GM12873 (cell line): Measurements from ENCODE around the gene GADD45G.

Experiments used
- CTCF ChIP-seq: IDR thresholded peaks from 2 replicates; pipeline ENCODE4 v1.5.1; 2012; ENCODE audit warnings: low read depth, mild to moderate bottlenecking, moderate library complexity, low read length, control low read depth; ENCODE audit not compliant: insufficient read depth; ENCODE audit errors: missing control alignments

GADD45G gene

DNA sequence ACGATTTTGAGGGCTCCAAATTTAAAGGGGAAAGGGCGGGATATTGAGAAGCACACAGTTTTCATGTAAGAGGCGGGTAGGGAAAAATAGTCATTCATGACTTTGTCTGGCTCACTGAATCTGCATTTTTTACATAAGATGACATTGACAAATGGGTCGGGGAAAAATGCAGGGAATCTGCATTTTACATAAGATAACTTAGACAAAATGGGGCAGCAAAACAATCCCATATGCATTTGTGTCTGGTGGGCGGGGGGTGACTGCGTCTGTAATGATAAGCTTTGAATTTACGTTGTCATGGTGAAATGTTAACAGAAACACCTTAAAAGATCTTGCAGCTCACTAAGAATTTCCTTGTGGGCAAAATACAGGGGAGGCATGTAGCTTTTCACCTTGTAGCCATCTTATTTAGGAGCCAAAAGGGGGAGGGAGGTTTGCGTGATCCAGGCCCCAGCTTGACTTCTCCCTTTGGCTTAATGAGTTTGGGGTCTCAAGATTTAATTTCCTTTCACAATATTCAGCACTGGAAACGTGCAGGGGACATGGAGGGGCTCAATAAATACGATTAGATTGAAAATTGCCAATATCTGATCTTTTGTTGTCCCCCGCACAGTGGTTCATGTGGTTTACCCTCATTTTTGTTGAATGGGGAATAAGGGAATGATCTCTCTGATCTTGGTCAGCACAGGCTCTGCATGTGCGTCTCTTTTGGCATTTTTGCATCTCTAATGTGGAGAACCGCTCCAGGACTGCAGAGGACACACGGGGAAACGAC is 41.1 kb upstream of the GADD45G start:
- TF ChIP-seq CTCF, result no peak

GRCh38 chr9:89564346-89564878 is 40.4 kb upstream of the GADD45G start:
- TF ChIP-seq CTCF, result peak; percentile 59

- TF ChIP-seq CTCF, result no peak
Observed at GRCh38 chr9:89567649-89568048, 37.2 kb upstream of the GADD45G start.

DNA sequence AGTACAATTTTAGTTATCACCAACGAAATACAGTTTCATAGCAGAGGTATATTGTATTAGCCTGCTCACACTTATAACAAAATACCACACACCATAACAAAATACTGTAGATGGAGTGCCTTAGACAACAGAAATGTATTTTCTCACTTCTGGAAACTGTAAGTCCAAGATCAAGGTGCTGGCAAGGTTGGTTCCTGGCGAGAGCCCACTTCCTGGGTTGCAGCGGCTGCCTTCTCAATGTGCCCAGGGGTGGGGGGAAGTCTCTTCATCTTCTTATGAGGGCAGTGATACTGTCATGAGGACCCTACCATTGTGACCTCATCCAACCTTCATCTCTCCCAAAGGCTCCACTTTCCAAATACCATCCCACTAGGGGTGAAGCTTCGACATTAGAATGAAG is 30.5 kb upstream of the GADD45G start:
- no peak for TF ChIP-seq CTCF

- peak; percentile 56 for TF ChIP-seq CTCF
Observed at GRCh38 chr9:89576404-89576839, 28.4 kb upstream of the GADD45G start.

DNA sequence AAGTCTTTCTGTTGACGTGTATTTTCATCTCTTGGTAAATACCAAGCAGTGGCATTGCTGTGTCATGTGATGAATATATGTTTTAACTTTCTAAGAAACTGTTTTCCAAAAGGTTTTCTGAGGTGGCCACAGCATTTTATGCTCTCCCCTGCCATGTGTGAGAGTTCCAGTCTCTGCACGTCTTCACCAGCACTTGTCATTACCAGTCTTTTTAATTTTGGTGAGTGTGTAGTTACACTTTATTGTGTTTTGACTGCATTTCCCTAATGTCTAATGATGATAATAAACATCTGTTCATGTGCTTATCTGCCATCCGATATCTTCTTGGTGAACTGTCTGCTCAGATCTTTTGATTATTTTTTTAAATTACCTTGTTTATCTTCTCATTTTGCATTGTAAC is 27.4 kb upstream of the GADD45G start:
- no peak for TF ChIP-seq CTCF

DNA sequence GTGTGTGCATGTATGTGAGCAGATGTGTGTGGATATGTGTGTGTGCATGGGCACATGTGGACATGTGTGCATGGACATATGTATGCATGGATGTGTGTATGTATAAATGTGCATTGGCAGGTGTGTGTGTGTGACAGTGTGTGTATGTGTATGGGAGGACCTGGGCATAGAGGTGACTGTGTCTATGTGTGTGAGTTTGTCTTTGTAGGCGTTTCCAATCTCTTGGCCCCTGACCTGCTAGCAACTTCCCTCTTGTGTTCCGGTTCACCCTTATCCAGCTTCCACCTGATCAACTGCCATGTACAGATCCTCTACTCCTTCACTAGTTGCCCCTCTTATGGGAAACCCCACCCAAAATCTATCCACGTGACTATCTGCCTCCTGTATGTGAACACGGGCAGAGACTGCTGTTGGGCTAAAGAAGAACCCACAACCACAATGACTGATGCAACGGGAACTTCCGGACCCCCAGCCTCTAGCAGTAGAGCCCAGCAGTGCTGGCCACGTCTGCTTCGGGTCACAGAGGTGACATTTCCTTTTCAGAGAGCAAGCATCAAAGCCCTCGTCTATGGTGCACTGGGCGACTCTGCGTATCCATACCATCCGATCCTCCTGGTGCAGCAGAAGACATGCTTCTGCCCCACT is 24.9 kb upstream of the GADD45G start:
- TF ChIP-seq CTCF, result no peak
